IMR-90 (cell line): ENCODE measurements around the gene PDXDC1. TPM values are rescaled to one million over a fixed set of nuclear protein-coding genes. Genes with fewer than 3 reads are reported as not detected.
"Not testable (repeated sequence)": the region's sequence is repeated elsewhere in the genome, so short reads cannot be mapped to it uniquely, and the experiment has no call there.

ENCODE experiments used
- ATAC-seq: fragments of 200-7000 bp; cut with Tn5 transposase; 2 replicates; pipeline ENCODE4 v1.9.1; 2020; ENCODE audit warnings: low read depth, mild to moderate bottlenecking, moderate library complexity
- BruUV-seq: library from RNA; stranded (reverse); fragments of 400-500 nt; replicated peaks from 2 replicates; lab custom pipeline; 2021; lab: Mats Ljungman, UMichigan
- CTCF ChIA-PET: fragments of 300-600 bp; formaldehyde crosslinking; extraction: SDS; loops from one replicate; lab custom pipeline; 2021; ENCODE audit warnings: antibody characterized with exemption; lab: Yijun Ruan, JAX
- POLR2A ChIA-PET: fragments of 300-600 bp; sonication (Branson Sonifier 250); formaldehyde crosslinking; loops from one replicate; lab custom pipeline; 2022; ENCODE audit warnings: antibody characterized with exemption; ENCODE audit not compliant: unreplicated experiment; lab: Charles Lee
- DNase-seq: peaks from one replicate; pipeline ENCODE4 v3.0.0; 2013
- H2AFZ ChIP-seq: replicated peaks from 2 replicates; pipeline ENCODE3; 2013; ENCODE audit warnings: low read length, mild to moderate bottlenecking; ENCODE audit not compliant: poor library complexity
- H2AK5ac ChIP-seq: 2 replicates; pipeline ENCODE4 v1.6.1; 2013; ENCODE audit warnings: low read depth, low read length, inconsistent platforms
- H2AK9ac ChIP-seq: replicated peaks from 2 replicates; pipeline ENCODE3; 2013; ENCODE audit warnings: mild to moderate bottlenecking, low read depth, low read length, moderate library complexity; ENCODE audit not compliant: poor library complexity
- H2BK120ac ChIP-seq: 2 replicates; pipeline ENCODE4 v1.6.1; 2013; ENCODE audit warnings: low read depth, low read length, inconsistent platforms
- H2BK15ac ChIP-seq: 3 replicates; pipeline ENCODE4 v1.6.1; 2013; ENCODE audit warnings: low read depth, low read length, inconsistent platforms
- H2BK20ac ChIP-seq: 2 replicates; pipeline ENCODE4 v1.6.1; 2013; ENCODE audit warnings: low read depth, mild to moderate bottlenecking, inconsistent platforms, low read length, moderate library complexity
- H2BK5ac ChIP-seq: 2 replicates; pipeline ENCODE4 v1.6.1; 2013; ENCODE audit warnings: mild to moderate bottlenecking, low read depth, low read length, inconsistent platforms; ENCODE audit not compliant: poor library complexity, severe bottlenecking
- H3K14ac ChIP-seq: replicated peaks from 2 replicates; pipeline ENCODE4 v1.6.1; 2013; ENCODE audit warnings: low read depth, low read length, inconsistent platforms
- H3K18ac ChIP-seq: 2 replicates; pipeline ENCODE4 v1.6.1; 2013; ENCODE audit warnings: low read depth, low read length, control low read depth
- H3K23ac ChIP-seq: 2 replicates; pipeline ENCODE4 v1.6.1; 2013; ENCODE audit warnings: low read depth, low read length, inconsistent platforms
- H3K27ac ChIP-seq: 2 replicates; pipeline ENCODE4 v1.5.1; 2013; ENCODE audit warnings: mild to moderate bottlenecking, control low read depth, low read length; ENCODE audit not compliant: insufficient read depth
- H3K27me3 ChIP-seq: 2 replicates; pipeline ENCODE4 v1.6.1; 2013; ENCODE audit warnings: low read length; ENCODE audit not compliant: control insufficient read depth, insufficient read depth
- H3K36me3 ChIP-seq: 2 replicates; pipeline ENCODE4 v1.6.1; 2013; ENCODE audit warnings: low read length, mixed read lengths; ENCODE audit not compliant: control insufficient read depth, insufficient read depth
- H3K4ac ChIP-seq: 2 replicates; pipeline ENCODE4 v1.6.1; 2013; ENCODE audit warnings: low read depth, low read length, inconsistent platforms
- H3K4me1 ChIP-seq: 2 replicates; pipeline ENCODE4 v1.6.1; 2013; ENCODE audit warnings: low read length, mixed read lengths; ENCODE audit not compliant: control insufficient read depth, insufficient read depth
- H3K4me2 ChIP-seq: 2 replicates; pipeline ENCODE4 v1.6.1; 2013; ENCODE audit warnings: low read depth, mild to moderate bottlenecking, control low read depth, low read length, moderate library complexity
- H3K4me3 ChIP-seq: 2 replicates; pipeline ENCODE4 v1.5.1; 2013; ENCODE audit warnings: low read depth, mild to moderate bottlenecking, control low read depth, low read length, moderate library complexity; ENCODE audit not compliant: insufficient read depth
- H3K56ac ChIP-seq: 2 replicates; pipeline ENCODE4 v1.6.1; 2013; ENCODE audit warnings: low read length, inconsistent platforms; ENCODE audit not compliant: insufficient read depth; ENCODE audit errors: extremely low read depth
- H3K79me1 ChIP-seq, 2 experiments: 2 replicates each; pipeline ENCODE4 v1.6.1; 2013; ENCODE audit warnings: low read length in 2 of 2, inconsistent platforms in 1 of 2, low read depth in 1 of 2
- H3K9ac ChIP-seq: 2 replicates; pipeline ENCODE4 v1.6.1; 2013; ENCODE audit warnings: low read depth, low read length, control low read depth
- H3K9me1 ChIP-seq: 2 replicates; pipeline ENCODE4 v1.6.1; 2013; ENCODE audit warnings: low read length, inconsistent platforms; ENCODE audit not compliant: insufficient read depth
- H3K9me3 ChIP-seq: 2 replicates; pipeline ENCODE4 v1.6.1; 2013; ENCODE audit warnings: low read length; ENCODE audit not compliant: control insufficient read depth, insufficient read depth
- H4K20me1 ChIP-seq: 2 replicates; pipeline ENCODE4 v1.6.1; 2013; ENCODE audit warnings: low read length, inconsistent platforms; ENCODE audit not compliant: insufficient read depth
- H4K5ac ChIP-seq: 2 replicates; pipeline ENCODE4 v1.6.1; 2013; ENCODE audit warnings: mild to moderate bottlenecking, low read depth, low read length, control low read depth
- H4K8ac ChIP-seq, 2 experiments: 2 replicates each; pipeline ENCODE4 v1.6.1; 2013; ENCODE audit warnings: low read depth in 2 of 2, low read length in 2 of 2, control low read depth in 1 of 2, inconsistent platforms in 1 of 2
- H4K91ac ChIP-seq: 2 replicates; pipeline ENCODE4 v1.6.1; 2013; ENCODE audit warnings: low read depth, low read length, inconsistent platforms; ENCODE audit not compliant: insufficient read depth
- WGBS, 2 experiments: methylation state at CpG; one replicate each; pipeline versions ENCODE4 v1.1.5 to v1.1.7; 2013; ENCODE audit warnings: missing lambda C conversion rate in 2 of 2; ENCODE audit not compliant: insufficient read length in 1 of 2; ENCODE audit errors: extremely low coverage in 2 of 2; 5-methylcytosine and 5-hydroxymethylcytosine counted together
- dilution Hi-C: fragments of 300-500 bp; cut with HindIII; formaldehyde crosslinking; loops from one replicate; pipeline ENCODE4 v1.14.3; 2018; ENCODE audit warnings: low sequenced_read_pairs; ENCODE audit not compliant: unreplicated experiment
- in situ Hi-C: fragments of 300-500 bp; cut with MboI; formaldehyde crosslinking; loops from 3 replicates; pipeline ENCODE4 v1.14.3; 2019; ENCODE audit warnings: low sequenced_read_pairs, inconsistent platforms, mixed read lengths
- intact Hi-C: fragments of 100-400 bp; cut with micrococcal nuclease; formaldehyde crosslinking; loops from 2 replicates; pipeline ENCODE4 v1.10.0; 2022
- polyA plus RNA-seq, 3 experiments: library from polyadenylated mRNA; depleted of rRNA; stranded (reverse); fragments of >200 nt; gene quantifications; 2 replicates each; pipeline ENCODE4 v1.2.3, GENCODE V29; 2012; ENCODE audit warnings: low replicate concordance in 1 of 3
- total RNA-seq: library from RNA; depleted of rRNA; stranded (reverse); fragments of >200 nt; gene quantifications from 2 replicates; pipeline ENCODE4 v1.2.3, GENCODE V29; 2012

Gene PDXDC1
- total and polyA plus RNA-seq, 2 of the 4 experiments (the other 2 are of a cell fraction), result 68.7 to 117 TPM

DNA sequence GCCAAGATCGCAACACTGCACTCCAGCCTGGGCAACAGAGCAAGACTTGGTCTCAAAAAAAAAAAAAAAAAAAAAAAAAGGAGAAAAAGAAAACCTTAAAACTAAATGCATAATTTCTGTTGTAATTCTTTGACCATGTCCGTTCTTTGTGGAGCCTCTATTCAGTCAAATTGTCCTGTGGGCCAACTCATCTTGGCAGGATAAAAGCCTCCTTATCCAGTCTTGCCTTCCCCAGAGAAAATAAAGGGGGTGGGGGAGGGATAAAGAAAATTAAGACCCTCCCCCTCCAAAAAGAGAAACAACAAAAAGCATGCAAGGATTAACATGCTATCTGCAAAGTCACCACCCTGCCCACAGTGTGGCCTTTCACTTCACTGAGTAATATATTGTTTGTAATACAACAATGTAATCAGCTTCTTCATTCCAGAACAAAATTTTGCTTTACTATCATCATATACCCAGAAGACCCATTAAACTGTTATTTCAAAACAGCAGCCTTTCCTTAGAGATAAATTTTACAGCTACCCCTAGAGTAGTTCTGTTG is 124.6 kb downstream of the PDXDC1 start:
- not testable (repeated sequence) for H3K9me3 ChIP-seq

DNA sequence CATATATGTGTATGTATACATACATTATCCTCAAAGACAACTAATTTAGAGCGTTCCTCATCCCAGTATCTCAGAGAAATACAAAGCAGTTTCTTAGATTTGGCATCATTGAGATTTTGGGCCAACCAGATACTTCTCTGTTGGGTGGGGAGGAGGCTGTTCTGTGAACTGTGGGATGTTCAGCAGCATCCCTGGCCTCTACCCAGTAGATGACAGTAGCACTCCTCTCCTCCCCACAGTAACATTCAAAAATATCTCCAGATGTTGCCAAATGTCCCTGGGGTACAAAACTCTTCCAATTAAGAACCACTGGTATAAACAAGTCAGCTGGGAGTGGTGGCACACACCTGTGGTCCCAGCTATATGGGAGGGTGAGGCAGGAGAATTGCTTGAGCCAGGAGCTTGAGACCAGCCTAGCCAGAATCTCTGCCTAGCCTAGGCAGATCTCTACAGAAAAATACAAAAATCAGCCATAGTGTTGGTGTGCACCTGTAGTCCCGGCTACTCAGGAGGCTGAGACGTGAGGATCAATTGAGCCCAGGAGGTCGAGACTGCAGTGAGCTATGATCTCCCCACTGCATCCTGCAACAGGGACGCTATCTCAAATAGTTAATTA is 125.7 kb downstream of the PDXDC1 start:
- H4K91ac ChIP-seq, H2AFZ ChIP-seq, H2BK120ac ChIP-seq, H3K18ac ChIP-seq, H2AK5ac ChIP-seq, H3K4me1 ChIP-seq, H4K5ac ChIP-seq, H3K9me1 ChIP-seq, dilution Hi-C loops, intact Hi-C loops, H3K56ac ChIP-seq, ATAC-seq, BruUV-seq, H2BK5ac ChIP-seq, H3K23ac ChIP-seq, H4K8ac ChIP-seq, H3K27ac ChIP-seq, H3K4ac ChIP-seq, in situ Hi-C loops, H3K27me3 ChIP-seq, H3K14ac ChIP-seq, CTCF ChIA-PET, H3K4me3 ChIP-seq, H3K4me2 ChIP-seq, H2AK9ac ChIP-seq, POLR2A ChIA-PET, H3K36me3 ChIP-seq, H3K79me1 ChIP-seq, H4K20me1 ChIP-seq, H3K9me3 ChIP-seq, H2BK15ac ChIP-seq, H2BK20ac ChIP-seq, H3K9ac ChIP-seq, DNase-seq: not testable (repeated sequence)
- no CpG with 5 or more reads among the region's 5 CpGs for WGBS, 2 experiments

More for the DNA sequence above, 124.6 kb downstream of the PDXDC1 start:
- DNase-seq, dilution Hi-C loops, H2BK5ac ChIP-seq, H3K14ac ChIP-seq, H3K4me3 ChIP-seq, H3K4me2 ChIP-seq, H4K8ac ChIP-seq, H3K23ac ChIP-seq, H4K20me1 ChIP-seq, CTCF ChIA-PET, in situ Hi-C loops, H2AFZ ChIP-seq, H3K56ac ChIP-seq, H2BK120ac ChIP-seq, H2AK9ac ChIP-seq, H3K4me1 ChIP-seq, H2BK20ac ChIP-seq, POLR2A ChIA-PET, H4K5ac ChIP-seq, H2AK5ac ChIP-seq, intact Hi-C loops, H3K79me1 ChIP-seq, ATAC-seq, H2BK15ac ChIP-seq, H3K9me1 ChIP-seq, H3K27me3 ChIP-seq, H4K91ac ChIP-seq, H3K18ac ChIP-seq, H3K27ac ChIP-seq, H3K9ac ChIP-seq, H3K4ac ChIP-seq, BruUV-seq, H3K36me3 ChIP-seq: not testable (repeated sequence)
- WGBS, 2 experiments, result no CpG with 5 or more reads among the region's 2 CpGs
